HFF-Myc (cell line): ENCODE results near the gene COL13A1.

ENCODE experiments used
- DNase-seq: peaks from one replicate; pipeline ENCODE4 v3.0.0-alpha.2; 2011; ENCODE audit warnings: low read depth; ENCODE audit errors: extremely low read depth
- H3K4me3 ChIP-seq: replicated peaks from 2 replicates; pipeline ENCODE4 v1.5.1; 2011; ENCODE audit warnings: low read depth, mild to moderate bottlenecking, control low read depth, low read length
- CTCF ChIP-seq: IDR thresholded peaks from 2 replicates; pipeline ENCODE4 v1.5.1; 2012; ENCODE audit warnings: mild to moderate bottlenecking, low read depth, low read length, control low read depth; ENCODE audit errors: missing control alignments

Gene COL13A1

GRCh38 chr10:69897999-69898398 lies 96.3 kb downstream of the COL13A1 start:
- no peak for DNase-seq
- TF ChIP-seq CTCF, result no peak
- no peak overlapping the region for H3K4me3 ChIP-seq

GRCh38 chr10:69898524-69898923 lies 96.8 kb downstream of the COL13A1 start:
- no peak overlapping the region for H3K4me3 ChIP-seq
- DNase-seq, result no peak
- no peak for TF ChIP-seq CTCF

- H3K4me3 ChIP-seq, result no peak overlapping the region
- no peak for DNase-seq
- TF ChIP-seq CTCF, result no peak
Observed at GRCh38 chr10:69898941-69899340, 97.2 kb downstream of the COL13A1 start.

- DNase-seq, result no peak
- H3K4me3 ChIP-seq, result no peak overlapping the region
- TF ChIP-seq CTCF, result no peak
Observed at GRCh38 chr10:69899727-69900595, 98.3 kb downstream of the COL13A1 start.

- no peak for TF ChIP-seq CTCF
- H3K4me3 ChIP-seq, result no peak overlapping the region
- DNase-seq, result no peak
Observed at GRCh38 chr10:69901022-69901421, 99.3 kb downstream of the COL13A1 start.

GRCh38 chr10:69901628-69902505 lies 100.2 kb downstream of the COL13A1 start:
- peak; percentile 76 for TF ChIP-seq CTCF
- no peak overlapping the region for H3K4me3 ChIP-seq
- DNase-seq, result no peak
